H1 (cell line): ENCODE measurements around the gene RNF39. TPM values are rescaled to one million over a fixed set of nuclear protein-coding genes. Genes with fewer than 3 reads are reported as not detected.

ENCODE experiments used
- CTCF ChIA-PET: fragments of 300-600 bp; sonication (Branson Sonifier 250); formaldehyde crosslinking; loops from one replicate; lab custom pipeline; 2021; ENCODE audit not compliant: partially characterized antibody; lab: Charles Lee
- POLR2A ChIA-PET: fragments of 300-600 bp; sonication (Branson Sonifier 250); formaldehyde crosslinking; loops from one replicate; lab custom pipeline; 2021; ENCODE audit warnings: inconsistent platforms; ENCODE audit not compliant: partially characterized antibody; lab: Charles Lee
- DNase-seq, 2 experiments: peaks; one replicate each; pipeline versions ENCODE4 v3.0.0 to v3.0.0-alpha.2; 2010 to 2022; ENCODE audit warnings: low spot score in 2 of 2, low read depth in 1 of 2, mixed read lengths in 1 of 2
- FAIRE-seq: peaks from 2 replicates; lab custom pipeline; 2011; peaks lifted over from hg19 to GRCh38; lab: Jason Lieb, UNC
- H2AFZ ChIP-seq: 2 replicates; pipeline ENCODE4 v1.8.1; 2012; ENCODE audit warnings: low read length, inconsistent platforms
- H2AK5ac ChIP-seq: 2 replicates; pipeline ENCODE4 v1.6.1; 2013; ENCODE audit warnings: low read depth, low read length
- H2BK120ac ChIP-seq: replicated peaks from 2 replicates; pipeline ENCODE3; 2013; ENCODE audit warnings: low read depth, low read length, inconsistent platforms
- H2BK12ac ChIP-seq: 2 replicates; pipeline ENCODE4 v1.6.1; 2013; ENCODE audit warnings: low read depth, low read length
- H2BK15ac ChIP-seq: 2 replicates; pipeline ENCODE4 v1.6.1; 2013; ENCODE audit warnings: low read length
- H2BK20ac ChIP-seq: 2 replicates; pipeline ENCODE4 v1.6.1; 2013; ENCODE audit warnings: low read length
- H2BK5ac ChIP-seq: 2 replicates; pipeline ENCODE4 v1.6.1; 2013; ENCODE audit warnings: low read depth, low read length
- H3K14ac ChIP-seq: 2 replicates; pipeline ENCODE4 v1.6.1; 2013; ENCODE audit warnings: inconsistent platforms; ENCODE audit not compliant: insufficient read length
- H3K18ac ChIP-seq: 2 replicates; pipeline ENCODE4 v1.6.1; 2013; ENCODE audit warnings: low read length; ENCODE audit errors: extremely low read depth
- H3K23ac ChIP-seq: 2 replicates; pipeline ENCODE4 v1.6.1; 2013; ENCODE audit warnings: inconsistent platforms; ENCODE audit not compliant: insufficient read length
- H3K23me2 ChIP-seq: 2 replicates; pipeline ENCODE4 v1.6.1; 2013; ENCODE audit warnings: low read depth, low read length
- H3K27ac ChIP-seq: 2 replicates; pipeline ENCODE4 v1.6.1; 2011; ENCODE audit warnings: low read depth, low read length, inconsistent platforms
- H3K27me3 ChIP-seq, 4 experiments: replicated peaks in 1 of 4; 1 replicate in 1 of 4; 2 replicates in 3 of 4; pipeline versions ENCODE4 v1.6.1 to v1.8.1; 2011 to 2013; ENCODE audit warnings: low read length in 3 of 4, mild to moderate bottlenecking in 3 of 4, inconsistent platforms in 2 of 4, mixed read lengths in 2 of 4, moderate library complexity in 1 of 4; ENCODE audit not compliant: control insufficient read depth in 3 of 4, insufficient read depth in 3 of 4; ENCODE audit errors: extremely low read depth in 1 of 4
- H3K36me3 ChIP-seq, 4 experiments: 2 replicates each; pipeline versions ENCODE4 v1.6.1 to v1.8.1; 2011 to 2013; ENCODE audit warnings: mild to moderate bottlenecking in 4 of 4, low read length in 3 of 4, moderate library complexity in 2 of 4, control low read depth in 1 of 4, inconsistent platforms in 1 of 4; ENCODE audit not compliant: insufficient read depth in 4 of 4, control insufficient read depth in 2 of 4
- H3K4ac ChIP-seq: replicated peaks from 2 replicates; pipeline ENCODE3; 2013; ENCODE audit warnings: low read length, low read depth, mixed read lengths, inconsistent platforms; ENCODE audit not compliant: insufficient read length
- H3K4me1 ChIP-seq, 4 experiments: replicated peaks in 1 of 4; 1 replicate in 1 of 4; 2 replicates in 3 of 4; pipeline versions ENCODE4 v1.6.1 to v1.8.1; 2011 to 2013; ENCODE audit warnings: low read length in 3 of 4, inconsistent platforms in 2 of 4, mixed read lengths in 1 of 4; ENCODE audit not compliant: insufficient read depth in 4 of 4, control insufficient read depth in 3 of 4
- H3K4me2 ChIP-seq, 2 experiments: 2 replicates each; pipeline versions ENCODE4 v1.6.1 to v1.8.1; 2011 to 2013; ENCODE audit warnings: low read depth in 2 of 2, low read length in 2 of 2, control low read depth in 1 of 2, inconsistent platforms in 1 of 2, mild to moderate bottlenecking in 1 of 2; ENCODE audit not compliant: insufficient read depth in 1 of 2
- H3K4me3 ChIP-seq, 4 experiments: fragments of 200-600, 300-600 bp in 1 of 4; sonication (generic), shearing (Covaris generic), sonication (Bioruptor Twin) in 1 of 4; 2 replicates each; pipeline versions ENCODE4 v1.5.1 to v1.8.1; 2011 to 2016; ENCODE audit warnings: low read length in 4 of 4, low read depth in 3 of 4, control low read depth in 2 of 4, inconsistent platforms in 2 of 4, mild to moderate bottlenecking in 2 of 4, mixed read lengths in 1 of 4, moderate library complexity in 1 of 4; ENCODE audit not compliant: insufficient read depth in 2 of 4; ENCODE audit errors: extremely low read depth in 1 of 4
- H3K56ac ChIP-seq: replicated peaks from 2 replicates; pipeline ENCODE3; 2013; ENCODE audit warnings: low read depth, mild to moderate bottlenecking, mixed read lengths, low read length, inconsistent platforms; ENCODE audit not compliant: insufficient read length
- H3K79me1 ChIP-seq: 2 replicates; pipeline ENCODE4 v1.6.1; 2013; ENCODE audit warnings: low read depth, low read length, control low read depth
- H3K79me2 ChIP-seq, 2 experiments: 2 replicates each; pipeline versions ENCODE4 v1.6.1 to v1.8.1; 2012 to 2013; ENCODE audit warnings: low read length in 2 of 2, mild to moderate bottlenecking in 2 of 2, inconsistent platforms in 1 of 2; ENCODE audit not compliant: insufficient read depth in 2 of 2, control insufficient read depth in 1 of 2
- H3K9ac ChIP-seq, 4 experiments: replicated peaks in 1 of 4; 1 replicate in 1 of 4; 2 replicates in 3 of 4; pipeline versions ENCODE4 v1.6.1 to v1.8.1; 2011 to 2013; ENCODE audit warnings: low read depth in 3 of 4, low read length in 3 of 4, control low read depth in 2 of 4, mild to moderate bottlenecking in 2 of 4, moderate library complexity in 2 of 4, inconsistent platforms in 1 of 4; ENCODE audit errors: extremely low read depth in 1 of 4
- H3K9me3 ChIP-seq, 2 experiments: 2 replicates each; pipeline versions ENCODE4 v1.6.1 to v1.8.1; 2012 to 2013; ENCODE audit warnings: mild to moderate bottlenecking in 2 of 2, moderate library complexity in 2 of 2, control low read depth in 1 of 2, inconsistent platforms in 1 of 2, low read depth in 1 of 2, low read length in 1 of 2, mixed read lengths in 1 of 2; ENCODE audit not compliant: insufficient read depth in 2 of 2
- H4K20me1 ChIP-seq, 2 experiments: replicated peaks in 1 of 2; 2 replicates each; pipeline versions ENCODE3 to v1.8.1; 2011 to 2013; ENCODE audit warnings: inconsistent platforms in 2 of 2, low read length in 2 of 2, mild to moderate bottlenecking in 1 of 2; ENCODE audit not compliant: insufficient read depth in 2 of 2, control insufficient read depth in 1 of 2
- H4K5ac ChIP-seq: 2 replicates; pipeline ENCODE4 v1.6.1; 2013; ENCODE audit warnings: low read length, low read depth, mixed read lengths, inconsistent platforms; ENCODE audit not compliant: insufficient read length
- H4K8ac ChIP-seq: 2 replicates; pipeline ENCODE4 v1.8.0; 2013; ENCODE audit warnings: mild to moderate bottlenecking, moderate library complexity, low read length, inconsistent platforms; ENCODE audit not compliant: insufficient read depth; ENCODE audit errors: extremely low read depth
- H4K91ac ChIP-seq: replicated peaks from 2 replicates; pipeline ENCODE3; 2013; ENCODE audit warnings: low read length, mixed read lengths, inconsistent platforms; ENCODE audit not compliant: insufficient read length
- EGR1 ChIP-seq: IDR thresholded peaks from 2 replicates; pipeline ENCODE4 v1.6.1; 2011; ENCODE audit warnings: low read depth, low read length, borderline replicate concordance
- GTF2F1 ChIP-seq: IDR thresholded peaks from 2 replicates; pipeline ENCODE4 v1.6.1; 2012; ENCODE audit warnings: low read depth, low read length, improper control_type of control experiment, borderline replicate concordance
- HDAC6 ChIP-seq: IDR thresholded peaks from one replicate; pipeline ENCODE4 v1.7.1; 2012; ENCODE audit warnings: low read depth, mild to moderate bottlenecking, inconsistent platforms, low read length, moderate library complexity
- SAP30 ChIP-seq: fragments of 300-600 bp; sonication (generic); IDR thresholded peaks from 2 replicates; pipeline ENCODE4 v1.7.1; 2012; ENCODE audit warnings: low read length, moderate library complexity, mild to moderate bottlenecking, inconsistent platforms; ENCODE audit not compliant: insufficient read depth, insufficient replicate concordance
- SIN3A ChIP-seq, 2 experiments: IDR thresholded peaks in 1 of 2; conservative IDR thresholded peaks in 1 of 2; 2 replicates each; pipeline ENCODE4 v1.6.1; 2011 to 2012; ENCODE audit warnings: low read length in 2 of 2, improper control_type of control experiment in 1 of 2, low read depth in 1 of 2, mild to moderate bottlenecking in 1 of 2
- SP1 ChIP-seq: IDR thresholded peaks from 2 replicates; pipeline ENCODE4 v1.6.1; 2011; ENCODE audit warnings: low read depth, low read length
- WGBS, 2 experiments: shearing (Covaris generic) in 1 of 2; methylation state at CpG; one replicate each; pipeline versions ENCODE4 v1.1.6 to v1.1.7; 2013 to 2015; ENCODE audit warnings: low lambda C conversion rate in 2 of 2, mixed read lengths in 2 of 2, inconsistent platforms in 1 of 2, low coverage in 1 of 2, missing lambda C conversion rate in 1 of 2; ENCODE audit not compliant: insufficient replicate concordance in 2 of 2, insufficient coverage in 1 of 2, insufficient read length in 1 of 2; ENCODE audit errors: extremely low coverage in 1 of 2, missing lambda C conversion rate in 1 of 2; 5-methylcytosine and 5-hydroxymethylcytosine counted together
- polyA plus RNA-seq, 7 experiments: library from polyadenylated mRNA; depleted of rRNA in 3 of 7; stranded (reverse) in 5 of 7; unstranded in 2 of 7; fragments of >200 nt in 5 of 7; fragments of 200-250 nt in 2 of 7; gene quantifications; 1 replicate in 5 of 7; 2 replicates in 1 of 7; 4 replicates in 1 of 7; pipeline versions ENCODE4 v1.2.1 to v1.2.3, GENCODE V29; 2011 to 2013; ENCODE audit warnings: missing spikeins in 2 of 7, mixed read lengths in 2 of 7
- total RNA-seq: library from RNA; stranded (reverse); fragmentation: NEBNext Ultra II Directional; extraction: Animal tissue kit (Norgen Biotek cat#: 25700); gene quantifications from 2 replicates; pipeline ENCODE4 v1.2.1, GENCODE V29; 2021

Gene RNF39
- total and polyA plus RNA-seq, 2 of the 8 experiments (the other 6 are each of a cell fraction or from before 2014, with no cell fraction given) = 1.4 to 2.3 TPM

- H3K27ac ChIP-seq = no peak overlapping the region
- H3K36me3 ChIP-seq = peaks cover 0 to 4% (median under 1%) of the 10 kb centered on the region in 4 experiments; a peak in 3 of 8 replicates
- CTCF ChIA-PET = interaction anchor here (2.0 kb wide), 1 partner anchor 16 kb away, joined by 7 read pairs; no protein-coding TSS in a partner anchor
- FAIRE-seq (no peak), DNase-seq (no peak)
- no peak overlapping the region for H2AFZ ChIP-seq
- H3K79me2 ChIP-seq = no peaks in the 10 kb centered on the region
- H3K4ac ChIP-seq = no peak overlapping the region
- no peak overlapping the region for H3K9ac ChIP-seq
- no peak overlapping the region for H3K4me3 ChIP-seq
- H3K9me3 ChIP-seq = no peaks in the 10 kb centered on the region
- H3K56ac ChIP-seq = no peak overlapping the region
- no peak overlapping the region for H2BK12ac ChIP-seq
- no peaks in the 10 kb centered on the region for H3K27me3 ChIP-seq
- no peak overlapping the region for H4K91ac ChIP-seq
- no peak overlapping the region for H4K5ac ChIP-seq
- POLR2A ChIA-PET = no interaction called here
- no peak overlapping the region for H3K18ac ChIP-seq
- 91% methylated on average over 3 of the region's 3 CpGs; no CpG with 5 or more reads in 1 of the 2 experiments for WGBS, 2 experiments
- H2BK120ac ChIP-seq = no peak overlapping the region
- no peaks in the 10 kb centered on the region for H4K20me1 ChIP-seq
- H3K4me2 ChIP-seq = no peak overlapping the region
- peaks cover 2% of the 10 kb centered on the region; the same call in 1 of the 2 replicates for H3K23me2 ChIP-seq
- no peak overlapping the region for H2AK5ac ChIP-seq
- H2BK20ac ChIP-seq = no peak overlapping the region
- no peak for TF ChIP-seq HDAC6
- TF ChIP-seq SIN3A (conservative IDR thresholded peaks at IDR 0.05 in 1 of 2, IDR thresholded peaks at IDR 0.05 in 1 of 2; ENCODE audit: low read depth in 1 of 2, low read length in 2 of 2) = no peak
- TF ChIP-seq SAP30 = no peak
- no peak for TF ChIP-seq GTF2F1
- no peak for TF ChIP-seq SP1
- TF ChIP-seq EGR1 = no peak
- H2BK15ac ChIP-seq = no peak overlapping the region
- no peaks in the 10 kb centered on the region for H3K4me1 ChIP-seq
- no peak overlapping the region for H3K14ac ChIP-seq
- no peak overlapping the region for H2BK5ac ChIP-seq
- H3K79me1 ChIP-seq = no peaks in the 10 kb centered on the region
- H4K8ac ChIP-seq = no peak overlapping the region
- no peak overlapping the region for H3K23ac ChIP-seq
These were observed 21.9 kb downstream of the RNF39 start for GRCh38 chr6:30053682-30054081.
